ENCODE data around the gene ACTN4.

ACTN4 gene

GRCh38 chr19:38695832-38696728 lies 48.6 kb downstream of the ACTN4 start:
- no peak for TF ChIP-seq CTCF (IDR thresholded peaks at IDR 0.05; ENCODE audit: extremely low read depth, missing control alignments)

DNA sequence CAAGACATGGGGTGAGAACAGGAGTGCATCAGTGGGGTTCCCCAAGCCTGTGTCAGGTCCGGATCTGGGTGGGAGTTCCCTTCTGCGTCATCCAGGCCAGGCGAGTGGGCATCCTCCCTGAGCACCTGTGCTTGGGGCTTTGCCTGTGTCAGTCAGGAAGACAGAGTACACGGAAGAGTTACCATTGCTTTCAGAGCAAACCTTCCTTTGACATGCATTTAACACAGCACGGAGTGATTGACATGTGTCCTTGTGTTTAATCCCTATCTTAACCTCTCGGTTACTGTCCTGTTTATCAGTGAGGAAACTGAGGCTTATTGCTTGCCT lies 49.2 kb downstream of the ACTN4 start:
- no peak for DNase-seq (ENCODE audit: low spot score)
- TF ChIP-seq CTCF (IDR thresholded peaks at IDR 0.05; ENCODE audit: extremely low read depth, missing control alignments) = no peak

More at GRCh38 chr19:38695832-38696728, 48.6 kb downstream of the ACTN4 start:
- DNase-seq (ENCODE audit: low spot score) = no peak

DNA sequence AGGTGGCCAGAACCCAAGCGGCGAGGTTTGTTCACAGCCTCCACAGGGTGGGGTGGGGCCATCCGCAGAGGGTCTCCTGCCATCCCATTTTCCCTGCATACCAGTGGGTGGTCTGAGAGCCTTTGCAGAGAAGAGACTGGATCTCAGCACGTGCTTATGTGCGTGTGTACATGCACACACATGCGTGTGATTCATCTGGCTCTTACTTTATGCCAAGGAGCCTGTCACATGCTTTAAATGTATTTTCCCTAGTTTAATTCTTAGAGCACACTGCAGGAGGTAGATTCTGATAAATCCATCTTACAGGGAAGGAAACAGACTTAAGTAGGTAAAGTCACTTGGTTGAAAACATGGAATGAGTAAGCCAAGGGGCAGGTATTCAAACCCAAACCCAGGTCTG lies 49.7 kb downstream of the ACTN4 start:
- TF ChIP-seq CTCF (IDR thresholded peaks at IDR 0.05; ENCODE audit: extremely low read depth, missing control alignments) = no peak
- no peak for DNase-seq (ENCODE audit: low spot score)

DNA sequence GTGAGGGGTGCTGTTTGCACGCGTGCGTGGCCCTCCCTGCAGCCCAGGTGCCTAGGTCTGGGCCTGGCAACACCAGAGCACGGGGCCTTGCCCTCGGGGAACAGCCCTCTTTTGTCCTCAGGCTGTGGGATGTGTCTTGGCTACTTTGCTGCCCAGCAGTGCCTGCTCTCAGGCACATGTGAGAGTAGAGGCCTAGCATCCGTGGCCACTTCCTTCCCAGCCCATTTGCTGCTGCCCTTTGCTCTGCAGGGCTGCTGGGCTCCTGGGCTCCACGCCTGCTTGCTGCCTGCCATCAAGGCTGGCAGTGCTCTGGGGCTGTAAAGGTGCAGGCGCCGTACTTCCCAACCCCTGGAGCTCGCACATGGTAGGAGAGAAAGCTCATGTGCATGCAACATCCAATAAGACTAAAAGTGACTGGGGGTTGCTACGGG lies 50.2 kb downstream of the ACTN4 start:
- TF ChIP-seq CTCF (IDR thresholded peaks at IDR 0.05; ENCODE audit: extremely low read depth, missing control alignments) = no peak
- no peak for DNase-seq (ENCODE audit: low spot score)

DNA sequence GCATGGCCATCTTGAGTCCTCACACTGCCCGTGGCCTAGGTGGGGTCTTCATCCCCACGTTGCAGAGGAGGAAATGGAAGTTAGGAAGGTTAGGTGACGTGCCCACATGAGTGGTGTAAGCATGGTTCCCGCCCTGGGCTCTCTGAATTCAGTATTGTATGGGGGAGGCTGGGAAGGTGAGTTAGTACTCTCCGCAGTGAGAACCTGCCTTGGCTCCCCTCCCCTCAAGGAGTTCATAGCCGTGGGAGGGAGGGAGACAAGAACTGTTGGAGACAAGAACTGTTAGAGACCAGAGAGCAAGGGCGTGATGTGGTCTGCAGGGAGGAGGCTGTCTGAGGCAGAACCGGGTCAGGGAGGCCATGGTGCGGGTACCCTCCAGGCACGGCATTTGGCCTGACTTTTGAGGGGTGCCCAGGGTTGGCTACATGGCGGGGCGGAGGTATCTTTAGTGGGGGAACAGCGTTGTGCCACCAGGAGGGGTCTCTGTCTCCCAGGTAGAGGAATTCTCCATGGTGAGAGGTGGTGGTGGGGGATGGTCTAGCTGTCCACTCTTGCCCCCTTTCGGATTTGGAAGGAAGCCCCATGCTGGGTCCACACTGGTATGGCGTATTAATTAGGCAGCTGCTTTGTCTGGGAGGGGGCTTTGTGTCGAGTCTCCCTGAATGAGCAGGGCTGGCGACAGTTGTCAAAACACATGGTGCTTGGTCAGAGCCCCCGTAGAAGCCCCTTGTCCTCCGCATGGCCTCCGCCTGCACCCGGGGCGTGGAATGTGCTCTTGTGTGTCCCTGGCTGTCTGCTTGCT lies 51.0 kb downstream of the ACTN4 start:
- no peak for TF ChIP-seq CTCF (IDR thresholded peaks at IDR 0.05; ENCODE audit: extremely low read depth, missing control alignments)
- no peak for DNase-seq (ENCODE audit: low spot score)

DNA sequence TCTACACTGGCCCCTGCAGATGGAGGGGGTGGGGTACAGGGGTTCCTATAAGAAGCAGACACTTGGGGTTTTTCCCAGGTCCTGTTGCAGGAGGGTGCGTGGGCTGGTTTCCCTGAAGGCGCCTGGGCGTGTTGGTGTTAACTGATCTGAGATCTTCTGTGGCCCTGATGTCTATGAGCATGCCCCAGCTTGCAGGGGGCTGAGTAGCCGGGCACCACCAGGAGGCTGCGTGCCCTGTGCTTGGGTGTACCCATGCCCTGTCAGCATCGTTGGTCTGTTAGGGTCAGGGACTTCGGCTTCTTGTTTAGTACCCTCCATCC lies 51.5 kb downstream of the ACTN4 start:
- DNase-seq (ENCODE audit: low spot score) = no peak
- TF ChIP-seq CTCF (IDR thresholded peaks at IDR 0.05; ENCODE audit: extremely low read depth, missing control alignments) = no peak

DNA sequence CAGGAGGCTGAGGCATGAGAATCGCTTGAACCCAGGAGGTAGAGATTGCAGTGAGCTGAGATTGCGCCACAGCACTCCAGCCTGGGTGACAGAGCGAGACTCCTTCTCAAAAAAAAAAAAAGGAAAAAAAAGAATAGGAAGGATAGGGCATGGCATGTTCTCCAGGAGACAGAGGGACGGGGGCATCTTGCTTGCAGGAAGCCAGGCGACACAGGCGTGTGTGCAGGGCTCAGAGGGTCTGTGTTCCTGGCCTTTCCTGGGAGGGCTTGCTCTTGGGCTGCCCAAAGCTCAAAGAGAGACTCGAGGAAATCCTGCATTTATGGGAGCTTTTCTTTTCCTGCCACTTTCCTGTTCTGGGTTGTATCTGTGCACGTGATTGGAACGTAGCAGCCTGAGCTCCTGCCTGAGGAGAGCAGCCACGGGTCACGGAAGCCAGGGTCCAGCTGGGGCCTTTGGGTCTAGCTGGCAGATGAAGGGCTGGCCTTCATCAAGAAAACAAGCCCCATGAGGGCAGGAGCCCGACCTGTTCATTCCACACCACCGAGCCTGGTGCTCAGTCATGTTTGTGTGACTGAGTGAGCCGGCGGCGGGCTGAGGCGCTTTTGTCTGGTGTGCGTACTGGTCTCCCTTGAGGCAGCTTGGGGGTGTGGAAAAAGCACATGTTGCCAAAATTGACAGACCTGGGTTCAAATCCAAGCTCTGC lies 52.3 kb downstream of the ACTN4 start:
- TF ChIP-seq CTCF (IDR thresholded peaks at IDR 0.05; ENCODE audit: extremely low read depth, missing control alignments) = no peak
- DNase-seq (ENCODE audit: low spot score) = no peak

Data from GM20000 (cell line).